Glutamatergic neuron (in vitro differentiated cells): ENCODE results near the gene F12. TPM values are rescaled to one million over a fixed set of nuclear protein-coding genes. Genes with fewer than 3 reads are reported as not detected.
A peak's percentile ranks its signal among the peaks of the same experiment; 100 is the strongest.
"Not testable (repeated sequence)": the region's sequence is repeated elsewhere in the genome, so short reads cannot be mapped to it uniquely, and the experiment has no call there.

Experiments
- DNase-seq: peaks from one replicate; pipeline ENCODE4 v3.0.0; 2022
- H3K27ac Mint-ChIP-seq: one replicate; pipeline ENCODE4 v1.8.0; 2020; ENCODE audit warnings: mild to moderate bottlenecking, mixed read lengths, inconsistent platforms; ENCODE audit not compliant: unreplicated experiment
- H3K27me3 Mint-ChIP-seq: one replicate; pipeline ENCODE4 v1.8.0; 2020; ENCODE audit warnings: mild to moderate bottlenecking, moderate library complexity, mixed read lengths, inconsistent platforms; ENCODE audit not compliant: unreplicated experiment
- H3K36me3 Mint-ChIP-seq: one replicate; pipeline ENCODE4 v1.8.0; 2020; ENCODE audit warnings: mild to moderate bottlenecking, mixed read lengths, inconsistent platforms; ENCODE audit not compliant: unreplicated experiment
- H3K4me1 Mint-ChIP-seq: one replicate; pipeline ENCODE4 v1.8.0; 2020; ENCODE audit warnings: mild to moderate bottlenecking, low read depth, mixed read lengths, inconsistent platforms; ENCODE audit not compliant: unreplicated experiment
- H3K4me3 Mint-ChIP-seq: one replicate; pipeline ENCODE4 v1.8.0; 2020; ENCODE audit warnings: mild to moderate bottlenecking, mixed read lengths, inconsistent platforms; ENCODE audit not compliant: unreplicated experiment
- H3K9me3 Mint-ChIP-seq: one replicate; pipeline ENCODE4 v1.8.0; 2020; ENCODE audit warnings: mild to moderate bottlenecking, moderate library complexity, mixed read lengths, inconsistent platforms; ENCODE audit not compliant: unreplicated experiment
- total RNA-seq: library from RNA; stranded (reverse); fragmentation: NEBNext Ultra II Directional; extraction: Animal tissue kit (Norgen Biotek cat#: 25700); gene quantifications from one replicate; pipeline ENCODE4 v1.2.1, GENCODE V29; 2021; ENCODE audit not compliant: unreplicated experiment
- TF ChIP-seq, protein P1 (sequence below): fragments of 200-600 bp; sonication (generic); IDR thresholded peaks from one replicate; pipeline ENCODE4 v1.5.0; 2021; ENCODE audit not compliant: partially characterized antibody, unreplicated experiment

The F12 gene
- total RNA-seq, 1 donor from 2014 or later: 5.4 TPM

DNA sequence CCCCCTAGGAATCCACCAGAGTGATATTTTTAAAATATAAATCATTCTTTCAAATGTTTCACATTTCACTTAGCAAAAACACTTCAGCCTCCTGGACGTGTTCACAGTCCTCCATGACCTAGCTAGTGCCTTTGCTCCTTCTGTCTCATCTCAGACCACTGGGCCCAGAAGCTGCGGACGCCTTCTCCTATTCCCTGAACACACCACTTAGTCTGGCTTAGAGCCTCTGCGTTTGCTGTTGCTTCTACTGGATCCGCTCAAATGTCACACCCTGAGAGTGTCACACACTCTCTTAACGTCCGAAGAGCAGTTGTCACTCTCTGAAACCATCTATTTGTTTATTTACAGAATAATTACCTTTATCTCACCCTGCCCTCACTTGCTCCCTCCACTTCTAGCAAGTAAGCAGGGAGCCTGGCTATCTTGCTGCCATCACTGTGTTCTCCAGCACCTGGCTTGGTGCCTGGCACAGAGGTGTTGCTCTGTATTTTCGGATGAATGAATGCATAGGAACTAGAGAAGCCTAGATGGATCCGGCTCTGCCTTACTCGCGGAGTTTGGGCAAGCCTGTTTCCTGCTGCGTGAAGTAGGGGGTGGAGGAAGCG is 15.9 kb upstream of the F12 start:
- peak overlapping the region; percentile 98 for H3K27ac Mint-ChIP-seq
- H3K4me3 Mint-ChIP-seq: peak overlapping the region; percentile 94
- H3K4me1 Mint-ChIP-seq: peaks cover 15% of the 10 kb centered on the region
- H3K36me3 Mint-ChIP-seq: no peaks in the 10 kb centered on the region
- H3K27me3 Mint-ChIP-seq: peaks cover 8% of the 10 kb centered on the region
- H3K9me3 Mint-ChIP-seq: peaks cover 10% of the 10 kb centered on the region
- no peak for DNase-seq
- TF ChIP-seq, protein P1, sequence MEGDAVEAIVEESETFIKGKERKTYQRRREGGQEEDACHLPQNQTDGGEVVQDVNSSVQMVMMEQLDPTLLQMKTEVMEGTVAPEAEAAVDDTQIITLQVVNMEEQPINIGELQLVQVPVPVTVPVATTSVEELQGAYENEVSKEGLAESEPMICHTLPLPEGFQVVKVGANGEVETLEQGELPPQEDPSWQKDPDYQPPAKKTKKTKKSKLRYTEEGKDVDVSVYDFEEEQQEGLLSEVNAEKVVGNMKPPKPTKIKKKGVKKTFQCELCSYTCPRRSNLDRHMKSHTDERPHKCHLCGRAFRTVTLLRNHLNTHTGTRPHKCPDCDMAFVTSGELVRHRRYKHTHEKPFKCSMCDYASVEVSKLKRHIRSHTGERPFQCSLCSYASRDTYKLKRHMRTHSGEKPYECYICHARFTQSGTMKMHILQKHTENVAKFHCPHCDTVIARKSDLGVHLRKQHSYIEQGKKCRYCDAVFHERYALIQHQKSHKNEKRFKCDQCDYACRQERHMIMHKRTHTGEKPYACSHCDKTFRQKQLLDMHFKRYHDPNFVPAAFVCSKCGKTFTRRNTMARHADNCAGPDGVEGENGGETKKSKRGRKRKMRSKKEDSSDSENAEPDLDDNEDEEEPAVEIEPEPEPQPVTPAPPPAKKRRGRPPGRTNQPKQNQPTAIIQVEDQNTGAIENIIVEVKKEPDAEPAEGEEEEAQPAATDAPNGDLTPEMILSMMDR: no peak

DNA sequence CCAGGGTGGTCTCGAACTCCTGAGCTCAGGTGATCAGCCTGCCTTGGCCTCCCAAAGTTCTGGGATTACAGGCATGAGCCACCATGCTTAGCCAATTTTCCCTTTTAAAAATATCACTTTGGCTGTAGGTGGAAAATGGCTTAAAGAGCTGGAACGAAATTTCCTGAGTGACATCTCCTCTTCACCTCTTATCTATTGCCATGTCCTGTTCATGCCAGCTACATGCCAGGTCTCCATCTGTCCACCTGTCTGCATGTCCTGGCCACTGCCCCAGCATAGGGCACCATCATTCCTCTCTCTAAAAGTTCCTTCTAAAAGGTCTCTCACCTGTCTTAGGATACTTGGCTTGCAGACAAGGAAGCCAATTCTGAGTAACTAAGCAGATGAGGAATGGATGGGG is 14.3 kb upstream of the F12 start:
- no peak for DNase-seq
- no peaks in the 10 kb centered on the region for H3K36me3 Mint-ChIP-seq
- H3K9me3 Mint-ChIP-seq: peaks cover 10% of the 10 kb centered on the region
- peaks cover 13% of the 10 kb centered on the region for H3K4me1 Mint-ChIP-seq
- TF ChIP-seq, protein P1: no peak
- H3K27ac Mint-ChIP-seq: no peak overlapping the region
- no peak overlapping the region for H3K4me3 Mint-ChIP-seq
- peaks cover 4% of the 10 kb centered on the region for H3K27me3 Mint-ChIP-seq

DNA sequence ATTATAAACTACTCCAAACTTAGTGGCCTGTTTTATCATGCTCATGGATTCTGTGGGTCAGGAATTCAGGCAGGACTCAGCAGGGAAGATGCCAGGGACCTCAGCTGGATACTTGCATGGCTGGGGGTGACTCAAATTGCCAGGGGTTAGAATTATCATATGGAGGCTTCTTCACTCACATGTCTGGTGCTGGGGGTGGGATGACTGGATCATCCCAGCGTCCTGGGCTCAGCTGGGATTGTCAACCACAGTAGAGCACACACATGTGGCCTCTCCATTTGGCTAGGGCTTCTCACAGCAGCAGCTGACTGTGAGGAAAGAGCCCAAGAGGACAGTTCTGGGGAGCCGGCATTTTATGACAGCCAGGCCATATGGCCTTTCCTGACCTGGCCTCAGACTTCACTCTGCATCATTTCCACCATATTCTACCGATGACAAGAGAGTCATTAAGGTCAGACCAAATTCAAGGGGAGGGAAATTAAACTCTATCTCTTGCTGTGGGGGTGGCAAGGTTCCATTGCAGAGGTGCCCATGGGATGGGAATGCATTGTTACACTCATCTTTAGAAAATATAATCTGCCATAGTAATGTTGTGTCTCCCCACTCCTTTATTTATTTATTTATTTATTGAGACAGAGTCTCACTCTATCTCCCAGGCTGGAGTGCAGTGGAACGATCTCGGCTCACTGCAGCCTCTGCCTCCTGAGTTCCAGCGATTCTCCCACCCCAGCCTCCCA is 11.9 kb upstream of the F12 start:
- TF ChIP-seq, protein P1: no peak
- peaks cover 11% of the 10 kb centered on the region for H3K4me1 Mint-ChIP-seq
- peaks cover 6% of the 10 kb centered on the region for H3K27me3 Mint-ChIP-seq
- peak overlapping the region; percentile 76 for H3K27ac Mint-ChIP-seq
- peaks cover 9% of the 10 kb centered on the region for H3K9me3 Mint-ChIP-seq
- no peak for DNase-seq
- H3K36me3 Mint-ChIP-seq: no peaks in the 10 kb centered on the region
- no peak overlapping the region for H3K4me3 Mint-ChIP-seq

DNA sequence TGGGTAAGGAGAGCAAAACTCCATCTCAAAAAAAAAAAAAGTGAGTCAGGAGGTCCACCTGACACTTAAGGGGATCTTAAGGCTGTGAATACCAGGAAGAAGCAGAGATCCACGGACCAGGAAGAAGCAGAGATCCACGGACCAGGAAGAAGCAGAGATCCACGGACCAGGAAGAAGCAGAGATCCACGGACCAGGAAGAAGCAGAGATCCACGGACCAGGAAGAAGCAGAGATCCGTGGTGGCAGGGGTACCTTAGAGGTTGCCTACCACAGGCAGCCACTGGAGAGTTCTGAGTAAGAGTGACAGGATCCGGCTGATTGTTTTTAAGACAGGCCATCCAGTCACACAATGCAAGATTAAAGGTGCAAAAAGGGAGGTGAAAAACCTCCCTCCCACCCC is 11.1 kb upstream of the F12 start:
- H3K4me3 Mint-ChIP-seq, H3K36me3 Mint-ChIP-seq, H3K27me3 Mint-ChIP-seq, DNase-seq, H3K27ac Mint-ChIP-seq, H3K9me3 Mint-ChIP-seq: not testable (repeated sequence)
- peaks cover 10% of the 10 kb centered on the region for H3K4me1 Mint-ChIP-seq

DNA sequence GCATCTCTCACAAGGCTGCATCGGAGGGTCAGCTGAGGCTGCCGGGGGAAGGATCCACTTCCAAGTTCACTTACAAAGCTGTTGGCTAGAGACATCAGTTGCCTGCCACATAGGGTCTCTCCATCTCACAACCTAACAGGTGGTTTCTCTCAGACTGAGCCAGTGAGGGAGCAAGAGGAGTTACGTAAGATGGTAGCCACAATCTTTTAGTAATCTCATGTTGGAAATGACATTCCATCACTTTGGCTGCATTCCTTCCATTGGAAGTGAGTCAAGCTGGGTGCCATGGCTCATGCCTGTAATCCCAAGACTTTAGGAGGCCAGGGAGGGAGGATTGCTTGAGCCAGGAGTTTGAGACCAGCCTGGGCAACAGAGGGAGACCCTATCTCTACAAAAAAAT is 9.7 kb upstream of the F12 start:
- DNase-seq: no peak
- TF ChIP-seq, protein P1: no peak
- H3K36me3 Mint-ChIP-seq: no peaks in the 10 kb centered on the region
- H3K4me3 Mint-ChIP-seq: no peak overlapping the region
- no peak overlapping the region for H3K27ac Mint-ChIP-seq
- peaks cover 4% of the 10 kb centered on the region for H3K9me3 Mint-ChIP-seq
- peaks cover 5% of the 10 kb centered on the region for H3K4me1 Mint-ChIP-seq
- H3K27me3 Mint-ChIP-seq: peaks cover 5% of the 10 kb centered on the region

DNA sequence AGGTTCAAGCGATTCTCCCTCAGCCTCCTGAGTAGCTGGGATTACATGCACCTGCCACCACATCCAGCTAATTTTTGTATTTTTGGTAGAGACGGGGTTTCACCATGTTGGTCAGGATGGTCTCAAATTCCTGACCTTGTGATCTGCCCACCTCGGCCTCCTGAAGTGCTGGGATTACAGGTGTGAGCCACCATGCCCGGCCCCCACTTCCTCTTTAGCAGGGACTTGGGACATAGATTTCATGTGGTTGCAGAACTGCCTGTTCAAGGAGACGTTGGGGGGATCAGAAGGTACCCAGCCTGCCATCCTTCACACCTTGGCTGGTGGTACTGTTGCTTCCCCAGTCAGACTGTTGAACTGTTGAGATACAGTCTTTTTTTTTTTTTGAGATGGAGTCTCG is 7.7 kb upstream of the F12 start:
- H3K27me3 Mint-ChIP-seq, DNase-seq, H3K4me1 Mint-ChIP-seq, H3K9me3 Mint-ChIP-seq, H3K4me3 Mint-ChIP-seq, H3K27ac Mint-ChIP-seq, H3K36me3 Mint-ChIP-seq: not testable (repeated sequence)
